H1 (cell line): ENCODE measurements around the gene ASAP2. TPM values are rescaled to one million over a fixed set of nuclear protein-coding genes. Genes with fewer than 3 reads are reported as not detected.
A peak's percentile ranks its signal among the peaks of the same experiment; 100 is the strongest.

Source experiments
- CTCF ChIA-PET: fragments of 300-600 bp; sonication (Branson Sonifier 250); formaldehyde crosslinking; loops from one replicate; lab custom pipeline; 2021; ENCODE audit not compliant: partially characterized antibody; lab: Charles Lee
- POLR2A ChIA-PET: fragments of 300-600 bp; sonication (Branson Sonifier 250); formaldehyde crosslinking; loops from one replicate; lab custom pipeline; 2021; ENCODE audit warnings: inconsistent platforms; ENCODE audit not compliant: partially characterized antibody; lab: Charles Lee
- DNase-seq, 2 experiments: peaks; one replicate each; pipeline versions ENCODE4 v3.0.0 to v3.0.0-alpha.2; 2010 to 2022; ENCODE audit warnings: low spot score in 2 of 2, low read depth in 1 of 2, mixed read lengths in 1 of 2
- FAIRE-seq: peaks from 2 replicates; lab custom pipeline; 2011; peaks lifted over from hg19 to GRCh38; lab: Jason Lieb, UNC
- H2AFZ ChIP-seq: 2 replicates; pipeline ENCODE4 v1.8.1; 2012; ENCODE audit warnings: low read length, inconsistent platforms
- H2AK5ac ChIP-seq: 2 replicates; pipeline ENCODE4 v1.6.1; 2013; ENCODE audit warnings: low read depth, low read length
- H2BK120ac ChIP-seq: replicated peaks from 2 replicates; pipeline ENCODE3; 2013; ENCODE audit warnings: low read depth, low read length, inconsistent platforms
- H2BK12ac ChIP-seq: 2 replicates; pipeline ENCODE4 v1.6.1; 2013; ENCODE audit warnings: low read depth, low read length
- H2BK15ac ChIP-seq: 2 replicates; pipeline ENCODE4 v1.6.1; 2013; ENCODE audit warnings: low read length
- H2BK20ac ChIP-seq: 2 replicates; pipeline ENCODE4 v1.6.1; 2013; ENCODE audit warnings: low read length
- H2BK5ac ChIP-seq: 2 replicates; pipeline ENCODE4 v1.6.1; 2013; ENCODE audit warnings: low read depth, low read length
- H3K14ac ChIP-seq: 2 replicates; pipeline ENCODE4 v1.6.1; 2013; ENCODE audit warnings: inconsistent platforms; ENCODE audit not compliant: insufficient read length
- H3K18ac ChIP-seq: 2 replicates; pipeline ENCODE4 v1.6.1; 2013; ENCODE audit warnings: low read length; ENCODE audit errors: extremely low read depth
- H3K23ac ChIP-seq: 2 replicates; pipeline ENCODE4 v1.6.1; 2013; ENCODE audit warnings: inconsistent platforms; ENCODE audit not compliant: insufficient read length
- H3K23me2 ChIP-seq: 2 replicates; pipeline ENCODE4 v1.6.1; 2013; ENCODE audit warnings: low read depth, low read length
- H3K27ac ChIP-seq: 2 replicates; pipeline ENCODE4 v1.6.1; 2011; ENCODE audit warnings: low read depth, low read length, inconsistent platforms
- H3K27me3 ChIP-seq, 4 experiments: replicated peaks in 1 of 4; 1 replicate in 1 of 4; 2 replicates in 3 of 4; pipeline versions ENCODE4 v1.6.1 to v1.8.1; 2011 to 2013; ENCODE audit warnings: low read length in 3 of 4, mild to moderate bottlenecking in 3 of 4, inconsistent platforms in 2 of 4, mixed read lengths in 2 of 4, moderate library complexity in 1 of 4; ENCODE audit not compliant: control insufficient read depth in 3 of 4, insufficient read depth in 3 of 4; ENCODE audit errors: extremely low read depth in 1 of 4
- H3K36me3 ChIP-seq, 4 experiments: 2 replicates each; pipeline versions ENCODE4 v1.6.1 to v1.8.1; 2011 to 2013; ENCODE audit warnings: mild to moderate bottlenecking in 4 of 4, low read length in 3 of 4, moderate library complexity in 2 of 4, control low read depth in 1 of 4, inconsistent platforms in 1 of 4; ENCODE audit not compliant: insufficient read depth in 4 of 4, control insufficient read depth in 2 of 4
- H3K4ac ChIP-seq: replicated peaks from 2 replicates; pipeline ENCODE3; 2013; ENCODE audit warnings: low read length, low read depth, mixed read lengths, inconsistent platforms; ENCODE audit not compliant: insufficient read length
- H3K4me1 ChIP-seq, 4 experiments: replicated peaks in 1 of 4; 1 replicate in 1 of 4; 2 replicates in 3 of 4; pipeline versions ENCODE4 v1.6.1 to v1.8.1; 2011 to 2013; ENCODE audit warnings: low read length in 3 of 4, inconsistent platforms in 2 of 4, mixed read lengths in 1 of 4; ENCODE audit not compliant: insufficient read depth in 4 of 4, control insufficient read depth in 3 of 4
- H3K4me2 ChIP-seq, 2 experiments: 2 replicates each; pipeline versions ENCODE4 v1.6.1 to v1.8.1; 2011 to 2013; ENCODE audit warnings: low read depth in 2 of 2, low read length in 2 of 2, control low read depth in 1 of 2, inconsistent platforms in 1 of 2, mild to moderate bottlenecking in 1 of 2; ENCODE audit not compliant: insufficient read depth in 1 of 2
- H3K4me3 ChIP-seq, 4 experiments: fragments of 200-600, 300-600 bp in 1 of 4; sonication (generic), shearing (Covaris generic), sonication (Bioruptor Twin) in 1 of 4; 2 replicates each; pipeline versions ENCODE4 v1.5.1 to v1.8.1; 2011 to 2016; ENCODE audit warnings: low read length in 4 of 4, low read depth in 3 of 4, control low read depth in 2 of 4, inconsistent platforms in 2 of 4, mild to moderate bottlenecking in 2 of 4, mixed read lengths in 1 of 4, moderate library complexity in 1 of 4; ENCODE audit not compliant: insufficient read depth in 2 of 4; ENCODE audit errors: extremely low read depth in 1 of 4
- H3K56ac ChIP-seq: replicated peaks from 2 replicates; pipeline ENCODE3; 2013; ENCODE audit warnings: low read depth, mild to moderate bottlenecking, mixed read lengths, low read length, inconsistent platforms; ENCODE audit not compliant: insufficient read length
- H3K79me1 ChIP-seq: 2 replicates; pipeline ENCODE4 v1.6.1; 2013; ENCODE audit warnings: low read depth, low read length, control low read depth
- H3K79me2 ChIP-seq, 2 experiments: 2 replicates each; pipeline versions ENCODE4 v1.6.1 to v1.8.1; 2012 to 2013; ENCODE audit warnings: low read length in 2 of 2, mild to moderate bottlenecking in 2 of 2, inconsistent platforms in 1 of 2; ENCODE audit not compliant: insufficient read depth in 2 of 2, control insufficient read depth in 1 of 2
- H3K9ac ChIP-seq, 4 experiments: replicated peaks in 1 of 4; 1 replicate in 1 of 4; 2 replicates in 3 of 4; pipeline versions ENCODE4 v1.6.1 to v1.8.1; 2011 to 2013; ENCODE audit warnings: low read depth in 3 of 4, low read length in 3 of 4, control low read depth in 2 of 4, mild to moderate bottlenecking in 2 of 4, moderate library complexity in 2 of 4, inconsistent platforms in 1 of 4; ENCODE audit errors: extremely low read depth in 1 of 4
- H3K9me3 ChIP-seq, 2 experiments: 2 replicates each; pipeline versions ENCODE4 v1.6.1 to v1.8.1; 2012 to 2013; ENCODE audit warnings: mild to moderate bottlenecking in 2 of 2, moderate library complexity in 2 of 2, control low read depth in 1 of 2, inconsistent platforms in 1 of 2, low read depth in 1 of 2, low read length in 1 of 2, mixed read lengths in 1 of 2; ENCODE audit not compliant: insufficient read depth in 2 of 2
- H4K20me1 ChIP-seq, 2 experiments: replicated peaks in 1 of 2; 2 replicates each; pipeline versions ENCODE3 to v1.8.1; 2011 to 2013; ENCODE audit warnings: inconsistent platforms in 2 of 2, low read length in 2 of 2, mild to moderate bottlenecking in 1 of 2; ENCODE audit not compliant: insufficient read depth in 2 of 2, control insufficient read depth in 1 of 2
- H4K5ac ChIP-seq: 2 replicates; pipeline ENCODE4 v1.6.1; 2013; ENCODE audit warnings: low read length, low read depth, mixed read lengths, inconsistent platforms; ENCODE audit not compliant: insufficient read length
- H4K8ac ChIP-seq: 2 replicates; pipeline ENCODE4 v1.8.0; 2013; ENCODE audit warnings: mild to moderate bottlenecking, moderate library complexity, low read length, inconsistent platforms; ENCODE audit not compliant: insufficient read depth; ENCODE audit errors: extremely low read depth
- H4K91ac ChIP-seq: replicated peaks from 2 replicates; pipeline ENCODE3; 2013; ENCODE audit warnings: low read length, mixed read lengths, inconsistent platforms; ENCODE audit not compliant: insufficient read length
- BRCA1 ChIP-seq: IDR thresholded peaks from 2 replicates; pipeline ENCODE4 v1.6.1; 2012; ENCODE audit warnings: low read depth, low read length, improper control_type of control experiment
- CEBPB ChIP-seq: IDR thresholded peaks from 2 replicates; pipeline ENCODE4 v1.6.1; 2012; ENCODE audit warnings: low read depth, low read length
- EP300 ChIP-seq, 2 experiments: IDR thresholded peaks; 1 replicate in 1 of 2; 2 replicates in 1 of 2; pipeline ENCODE4 v1.6.1; 2011 to 2012; ENCODE audit warnings: low read depth in 2 of 2, low read length in 2 of 2, mild to moderate bottlenecking in 2 of 2, borderline replicate concordance in 1 of 2, inconsistent platforms in 1 of 2, moderate library complexity in 1 of 2
- EZH2 ChIP-seq: fragments of 200-600 bp; sonication (generic); IDR thresholded peaks from 2 replicates; pipeline ENCODE4 v1.7.1; 2012; ENCODE audit warnings: low read depth, mild to moderate bottlenecking, moderate library complexity, low read length, inconsistent platforms; ENCODE audit not compliant: severe bottlenecking
- KDM1A ChIP-seq: fragments of 200-600, 300-600 bp; sonication (generic); IDR thresholded peaks from 2 replicates; pipeline ENCODE4 v1.7.1; 2016; ENCODE audit warnings: mild to moderate bottlenecking, low read length, borderline replicate concordance
- NANOG ChIP-seq: IDR thresholded peaks from 2 replicates; pipeline ENCODE4 v1.6.1; 2011; ENCODE audit warnings: low read length, low read depth, mild to moderate bottlenecking, inconsistent platforms; ENCODE audit not compliant: insufficient read depth, poor library complexity, severe bottlenecking
- PHF8 ChIP-seq: fragments of 200-600 bp; sonication (generic); conservative IDR thresholded peaks from 2 replicates; pipeline ENCODE4 v1.7.1; 2012; ENCODE audit warnings: low read depth, mild to moderate bottlenecking, inconsistent platforms, low read length, moderate library complexity
- RNF2 ChIP-seq: fragments of 200-900, 300-1000 bp; sonication (generic); IDR thresholded peaks from 2 replicates; pipeline ENCODE4 v1.7.1; 2016; ENCODE audit warnings: borderline replicate concordance, low read depth, mild to moderate bottlenecking, antibody characterized with exemption, low read length; ENCODE audit not compliant: poor library complexity, severe bottlenecking; ENCODE audit errors: missing control alignments
- SIRT6 ChIP-seq: IDR thresholded peaks from one replicate; pipeline ENCODE4 v1.7.1; 2012; ENCODE audit warnings: low read length, inconsistent platforms
- SIX5 ChIP-seq: IDR thresholded peaks from 2 replicates; pipeline ENCODE4 v1.6.1; 2011; ENCODE audit warnings: mild to moderate bottlenecking, low read depth, low read length
- TAF1 ChIP-seq: IDR thresholded peaks from 2 replicates; pipeline ENCODE4 v1.6.1; 2011; ENCODE audit warnings: mild to moderate bottlenecking, low read depth, low read length
- WGBS, 2 experiments: shearing (Covaris generic) in 1 of 2; methylation state at CpG; one replicate each; pipeline versions ENCODE4 v1.1.6 to v1.1.7; 2013 to 2015; ENCODE audit warnings: low lambda C conversion rate in 2 of 2, mixed read lengths in 2 of 2, inconsistent platforms in 1 of 2, low coverage in 1 of 2, missing lambda C conversion rate in 1 of 2; ENCODE audit not compliant: insufficient replicate concordance in 2 of 2, insufficient coverage in 1 of 2, insufficient read length in 1 of 2; ENCODE audit errors: extremely low coverage in 1 of 2, missing lambda C conversion rate in 1 of 2; 5-methylcytosine and 5-hydroxymethylcytosine counted together
- polyA plus RNA-seq, 7 experiments: library from polyadenylated mRNA; depleted of rRNA in 3 of 7; stranded (reverse) in 5 of 7; unstranded in 2 of 7; fragments of >200 nt in 5 of 7; fragments of 200-250 nt in 2 of 7; gene quantifications; 1 replicate in 5 of 7; 2 replicates in 1 of 7; 4 replicates in 1 of 7; pipeline versions ENCODE4 v1.2.1 to v1.2.3, GENCODE V29; 2011 to 2013; ENCODE audit warnings: missing spikeins in 2 of 7, mixed read lengths in 2 of 7
- total RNA-seq: library from RNA; stranded (reverse); fragmentation: NEBNext Ultra II Directional; extraction: Animal tissue kit (Norgen Biotek cat#: 25700); gene quantifications from 2 replicates; pipeline ENCODE4 v1.2.1, GENCODE V29; 2021
- TF ChIP-seq, protein P1 (sequence below): IDR thresholded peaks from 2 replicates; pipeline ENCODE4 v1.6.1; 2011; ENCODE audit warnings: low read length, improper control_type of control experiment

Gene ASAP2
- total and polyA plus RNA-seq, 2 of the 8 experiments (the other 6 are each of a cell fraction or from before 2014, with no cell fraction given): 10.2 to 18.7 TPM

DNA sequence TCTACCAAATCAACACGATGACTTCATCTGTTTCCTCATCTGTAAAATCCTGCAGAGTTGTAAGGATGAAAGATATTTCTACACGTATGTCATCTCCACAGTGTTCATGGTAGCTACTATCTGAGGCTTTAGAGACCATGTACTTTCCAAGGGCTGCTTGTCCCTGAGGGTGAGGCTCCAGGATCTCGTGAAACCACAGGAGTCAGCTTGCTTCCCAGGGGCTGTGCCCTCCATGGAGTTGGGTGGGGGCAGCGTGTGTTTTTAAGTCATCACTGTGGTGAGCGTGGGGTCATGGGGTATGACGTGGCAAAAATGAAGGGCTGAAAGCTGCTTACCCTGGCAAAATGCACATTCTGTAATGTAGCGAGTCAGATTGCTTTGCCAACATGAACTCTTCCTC lies 81.6 kb downstream of the ASAP2 start:
- POLR2A ChIA-PET: no interaction called here
- TF ChIP-seq BRCA1: no peak
- TF ChIP-seq PHF8: no peak
- TF ChIP-seq KDM1A: no peak
- no peak for TF ChIP-seq SIRT6
- TF ChIP-seq, protein P1, sequence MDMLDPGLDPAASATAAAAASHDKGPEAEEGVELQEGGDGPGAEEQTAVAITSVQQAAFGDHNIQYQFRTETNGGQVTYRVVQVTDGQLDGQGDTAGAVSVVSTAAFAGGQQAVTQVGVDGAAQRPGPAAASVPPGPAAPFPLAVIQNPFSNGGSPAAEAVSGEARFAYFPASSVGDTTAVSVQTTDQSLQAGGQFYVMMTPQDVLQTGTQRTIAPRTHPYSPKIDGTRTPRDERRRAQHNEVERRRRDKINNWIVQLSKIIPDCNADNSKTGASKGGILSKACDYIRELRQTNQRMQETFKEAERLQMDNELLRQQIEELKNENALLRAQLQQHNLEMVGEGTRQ: no peak
- no peak for TF ChIP-seq RNF2
- no peak for TF ChIP-seq EZH2
- TF ChIP-seq SIX5: no peak
- no peak for TF ChIP-seq EP300 (IDR thresholded peaks at IDR 0.05; ENCODE audit: borderline replicate concordance in 1 of 2, low read depth in 2 of 2, low read length in 2 of 2)
- no peak for TF ChIP-seq NANOG
- no peak for TF ChIP-seq CEBPB
- no peak for TF ChIP-seq TAF1

More for the DNA sequence above, 81.6 kb downstream of the ASAP2 start:
- Histone ChIP-seq H3K4me2 (peak overlapping the region; percentile 35 to 48; a peak in 1 of 4 replicates), H3K23me2 (no peaks in the 10 kb centered on the region), H4K91ac (no peak overlapping the region), H4K5ac (no peak overlapping the region), H3K56ac (no peak overlapping the region), H2AK5ac (no peak overlapping the region), H2AFZ (no peak overlapping the region), H2BK12ac (peak overlapping the region; percentile 89), H3K4me1 (peaks cover 2 to 21% (median 11%) of the 10 kb centered on the region in 4 experiments), H3K36me3 (no peaks in the 10 kb centered on the region), H4K8ac (no peak overlapping the region), H2BK120ac (no peak overlapping the region), H4K20me1 (no peaks in the 10 kb centered on the region), H3K4ac (no peak overlapping the region), H3K18ac (peak overlapping the region; percentile 10; the same call in 1 of the 2 replicates), H2BK15ac (no peak overlapping the region), H3K9me3 (no peaks in the 10 kb centered on the region), H3K27ac (no peak overlapping the region), H3K79me2 (no peaks in the 10 kb centered on the region), H2BK20ac (0 out of 2 replicates have a peak overlapping the region, but pooled peaks have one; percentile 15), H3K27me3 (no peaks in the 10 kb centered on the region; a peak in 1 of 7 replicates), H3K23ac (no peak overlapping the region), H2BK5ac (peak overlapping the region; percentile 60; the same call in 1 of the 2 replicates), H3K4me3 (peak overlapping the region in 1 of 4 experiments; percentile 24; a peak in 1 of 8 replicates), H3K9ac (no peak overlapping the region), H3K79me1 (no peaks in the 10 kb centered on the region; the same call in 1 of the 2 replicates), H3K14ac (no peak overlapping the region)
- FAIRE-seq: no peak
- no peak for DNase-seq
- CTCF ChIA-PET: interaction anchor here (0.6 to 2.7 kb wide), 7 partner anchors 9 to 79 kb away, joined by 3 to 9 read pairs (median 4); no protein-coding TSS in a partner anchor
- 84% methylated on average over 7 of the region's 7 CpGs; no CpG with 5 or more reads in 1 of the 2 experiments for WGBS, 2 experiments
